CD8-positive, alpha-beta memory T cell (primary cell): Measurements from ENCODE around the gene PIM3. TPM values are rescaled to one million over a fixed set of nuclear protein-coding genes. Genes with fewer than 3 reads are reported as not detected.

Source experiments
- CTCF ChIA-PET: fragments of 350-600 bp; sonication (Branson Sonifier 250); formaldehyde crosslinking; loops from one replicate; lab custom pipeline; 2021; ENCODE audit warnings: antibody characterized with exemption; lab: Charles Lee
- POLR2A ChIA-PET: fragments of 350-600 bp; sonication (Branson Sonifier 250); formaldehyde crosslinking; loops from one replicate; lab custom pipeline; 2021; ENCODE audit warnings: antibody characterized with exemption; lab: Charles Lee
- DNase-seq, 5 donors: peaks; one replicate each; pipeline versions ENCODE4 v3.0.0 to v3.0.0-alpha.2; 2020 to 2022; ENCODE audit warnings: mixed read lengths in 1 of 5
- H3K27ac ChIP-seq: one replicate; pipeline ENCODE4 v1.7.0; 2013; ENCODE audit warnings: low read depth, mild to moderate bottlenecking, low read length, moderate library complexity
- H3K27me3 ChIP-seq: 2 replicates; pipeline ENCODE4 v1.7.0; 2013; ENCODE audit warnings: low read length, mild to moderate bottlenecking; ENCODE audit not compliant: insufficient read depth, poor library complexity, severe bottlenecking
- H3K36me3 ChIP-seq: 2 replicates; pipeline ENCODE4 v1.7.0; 2013; ENCODE audit warnings: mild to moderate bottlenecking, low read length, moderate library complexity; ENCODE audit not compliant: insufficient read depth
- H3K4me1 ChIP-seq: 2 replicates; pipeline ENCODE4 v1.7.0; 2013; ENCODE audit warnings: mild to moderate bottlenecking, low read length, moderate library complexity; ENCODE audit not compliant: insufficient read depth
- H3K4me3 ChIP-seq: 2 replicates; pipeline ENCODE4 v1.7.0; 2013; ENCODE audit warnings: mild to moderate bottlenecking, low read length
- H3K9me3 ChIP-seq: 2 replicates; pipeline ENCODE4 v1.7.0; 2013; ENCODE audit warnings: mild to moderate bottlenecking, low read length
- H3K27ac Mint-ChIP-seq, 8 donors: one replicate each; pipeline ENCODE4 v1.8.0; 2020 to 2021; ENCODE audit warnings: mixed read lengths in 8 of 8, mild to moderate bottlenecking in 6 of 8, inconsistent platforms in 3 of 8, moderate library complexity in 3 of 8
- H3K27me3 Mint-ChIP-seq, 2 donors: one replicate each; pipeline ENCODE4 v1.8.0; 2020 to 2021; ENCODE audit warnings: mixed read lengths in 2 of 2, mild to moderate bottlenecking in 1 of 2, moderate library complexity in 1 of 2
- H3K36me3 Mint-ChIP-seq, 3 donors: one replicate each; pipeline ENCODE4 v1.8.0; 2020 to 2021; ENCODE audit warnings: mixed read lengths in 3 of 3, inconsistent platforms in 1 of 3, mild to moderate bottlenecking in 1 of 3
- H3K4me1 Mint-ChIP-seq, 3 donors: one replicate each; pipeline ENCODE4 v1.8.0; 2020 to 2021; ENCODE audit warnings: mixed read lengths in 3 of 3, inconsistent platforms in 1 of 3, mild to moderate bottlenecking in 1 of 3
- H3K4me3 Mint-ChIP-seq, 7 donors: one replicate each; pipeline ENCODE4 v1.8.0; 2020 to 2021; ENCODE audit warnings: mixed read lengths in 7 of 7, mild to moderate bottlenecking in 6 of 7, moderate library complexity in 4 of 7, inconsistent platforms in 2 of 7
- H3K9me3 Mint-ChIP-seq, 5 donors: one replicate each; pipeline ENCODE4 v1.8.0; 2020 to 2022; ENCODE audit warnings: mixed read lengths in 5 of 5, mild to moderate bottlenecking in 3 of 5, moderate library complexity in 2 of 5, inconsistent platforms in 1 of 5
- polyA plus RNA-seq: library from polyadenylated mRNA; unstranded; fragments of 300-500 nt; fragmentation: Illumina TruSeq; gene quantifications from one replicate; pipeline ENCODE4 v1.2.3, GENCODE V29; 2021
- total RNA-seq, 2 experiments: library from RNA; stranded (reverse); gene quantifications; one replicate each; pipeline ENCODE4 v1.2.3, GENCODE V29; 2021

The PIM3 gene
- total RNA-seq (100 to 1,000 TPM; 202 to 227 TPM), polyA plus RNA-seq (39.3 TPM)

- Mint-ChIP-seq H3K36me3 (peaks cover 0 to 31% (median 4%) of the 10 kb centered on the region in 3 donors), H3K27ac (peak within 1 kb of the TSS; percentile 91 to 99 (median 93)), H3K4me1 (peaks cover 8 to 33% (median 19%) of the 10 kb centered on the region in 3 donors), H3K4me3 (peak within 1 kb of the TSS; percentile 86 to 97 (median 93)), H3K9me3 (peaks cover 0 to 4% (median 0%) of the 10 kb centered on the region in 5 donors), H3K27me3 (peaks cover 0 to 5% of the 10 kb centered on the region in 2 donors)
- Histone ChIP-seq H3K9me3 (no peaks in the 10 kb centered on the region), H3K4me3 (peak within 1 kb of the TSS; percentile 71), H3K27ac (peak within 1 kb of the TSS; percentile 79), H3K36me3 (peaks cover 13% of the 10 kb centered on the region), H3K4me1 (peaks cover 29% of the 10 kb centered on the region), H3K27me3 (no peaks in the 10 kb centered on the region)
- DNase-seq = peak; percentile 84 to 95 (median 92)
- ChIA-PET POLR2A (interaction anchor here (0.5 to 3.3 kb wide), 9 partner anchors 8 to 70 kb away, joined by 3 to 30 read pairs (median 5); no protein-coding TSS in a partner anchor), CTCF (interaction anchor here (0.8 to 1.5 kb wide), 3 partner anchors 10 to 33 kb away, joined by 3 to 4 read pairs (median 3); no protein-coding TSS in a partner anchor)
These were observed at the start of gene PIM3 for GRCh38 chr22:49960159-49961004. Gene PIM3 (plus strand): TSS chr22:49960772. CDS start chr22:49960948, 176 bp downstream.

GRCh38 chr22:49911881-49912625, 48.5 kb upstream of the PIM3 start:
- CTCF ChIA-PET = no interaction called here

GRCh38 chr22:49913026-49913425, 47.5 kb upstream of the PIM3 start:
- CTCF ChIA-PET = interaction anchor here (1.0 kb wide), 1 partner anchor 118 kb away, joined by 3 read pairs; no protein-coding TSS in a partner anchor

More at GRCh38 chr22:49911881-49912625, 48.5 kb upstream of the PIM3 start:
- peaks cover 9% of the 10 kb centered on the region for H3K36me3 ChIP-seq
- H3K9me3 ChIP-seq = no peaks in the 10 kb centered on the region
- Mint-ChIP-seq H3K36me3 (peaks cover 0 to 63% (median 3%) of the 10 kb centered on the region in 3 donors), H3K27me3 (no peaks in the 10 kb centered on the region), H3K9me3 (no peaks in the 10 kb centered on the region), H3K4me1 (peaks cover 12 to 20% (median 14%) of the 10 kb centered on the region in 3 donors), H3K27ac (peak overlapping the region in 1 of 8 donors; percentile 81), H3K4me3 (no peak overlapping the region)
- H3K27me3 ChIP-seq = no peaks in the 10 kb centered on the region
- H3K4me1 ChIP-seq = peaks cover 6% of the 10 kb centered on the region
- H3K27ac ChIP-seq = no peak overlapping the region
- H3K4me3 ChIP-seq = no peak overlapping the region
- DNase-seq = no peak
- POLR2A ChIA-PET = no interaction called here

GRCh38 chr22:49913446-49913845, 47.1 kb upstream of the PIM3 start:
- H3K36me3 Mint-ChIP-seq = peaks cover 0 to 53% (median 0%) of the 10 kb centered on the region in 3 donors

More at GRCh38 chr22:49913026-49913425, 47.5 kb upstream of the PIM3 start:
- POLR2A ChIA-PET = no interaction called here
- Mint-ChIP-seq H3K4me1 (peaks cover 13 to 20% (median 15%) of the 10 kb centered on the region in 3 donors), H3K9me3 (no peaks in the 10 kb centered on the region), H3K4me3 (no peak overlapping the region), H3K27me3 (no peaks in the 10 kb centered on the region), H3K27ac (peak overlapping the region in 1 of 8 donors; percentile 66), H3K36me3 (peaks cover 0 to 55% (median 0%) of the 10 kb centered on the region in 3 donors)
- Histone ChIP-seq H3K9me3 (no peaks in the 10 kb centered on the region), H3K27ac (no peak overlapping the region), H3K4me3 (no peak overlapping the region), H3K27me3 (no peaks in the 10 kb centered on the region), H3K4me1 (peaks cover 10% of the 10 kb centered on the region), H3K36me3 (no peaks in the 10 kb centered on the region)
- no peak for DNase-seq

GRCh38 chr22:49914256-49914655, 46.3 kb upstream of the PIM3 start:
- Mint-ChIP-seq H3K4me3 (peak overlapping the region in 1 of 7 donors; percentile 59), H3K4me1 (peaks cover 13 to 22% (median 14%) of the 10 kb centered on the region in 3 donors), H3K9me3 (no peaks in the 10 kb centered on the region), H3K27ac (no peak overlapping the region), H3K36me3 (peaks cover 0 to 45% (median 0%) of the 10 kb centered on the region in 3 donors), H3K27me3 (no peaks in the 10 kb centered on the region)
- Histone ChIP-seq H3K27me3 (no peaks in the 10 kb centered on the region), H3K4me3 (no peak overlapping the region), H3K27ac (no peak overlapping the region), H3K9me3 (no peaks in the 10 kb centered on the region), H3K36me3 (no peaks in the 10 kb centered on the region), H3K4me1 (peaks cover 14% of the 10 kb centered on the region)
- ChIA-PET CTCF (interaction anchor here (1.0 to 1.6 kb wide), 2 partner anchors 116 kb away, joined by 3 to 5 read pairs; no protein-coding TSS in a partner anchor), POLR2A (interaction anchor here (0.6 kb wide), 1 partner anchor 22 kb away, joined by 3 read pairs; no protein-coding TSS in a partner anchor)
- DNase-seq = no peak

More at GRCh38 chr22:49913446-49913845, 47.1 kb upstream of the PIM3 start:
- Histone ChIP-seq H3K9me3 (no peaks in the 10 kb centered on the region), H3K4me1 (peaks cover 10% of the 10 kb centered on the region), H3K36me3 (no peaks in the 10 kb centered on the region), H3K27me3 (no peaks in the 10 kb centered on the region), H3K27ac (no peak overlapping the region), H3K4me3 (no peak overlapping the region)
- Mint-ChIP-seq H3K27ac (no peak overlapping the region), H3K4me1 (peaks cover 13 to 20% (median 15%) of the 10 kb centered on the region in 3 donors), H3K4me3 (peak overlapping the region in 1 of 7 donors; percentile 37), H3K27me3 (no peaks in the 10 kb centered on the region), H3K9me3 (no peaks in the 10 kb centered on the region)
- POLR2A ChIA-PET = no interaction called here
- CTCF ChIA-PET = interaction anchor here (1.0 kb wide), 1 partner anchor 117 kb away, joined by 3 read pairs; no protein-coding TSS in a partner anchor
- no peak for DNase-seq

- Mint-ChIP-seq H3K4me1 (peaks cover 22 to 33% (median 23%) of the 10 kb centered on the region in 3 donors), H3K4me3 (peak overlapping the region in 3 of 7 donors; percentile 20 to 39 (median 28)), H3K27ac (peak overlapping the region in 1 of 8 donors; percentile 94), H3K9me3 (no peaks in the 10 kb centered on the region), H3K36me3 (peaks cover 0 to 40% (median 0%) of the 10 kb centered on the region in 3 donors), H3K27me3 (no peaks in the 10 kb centered on the region)
- ChIA-PET POLR2A (no interaction called here), CTCF (interaction anchor here (1.2 to 1.8 kb wide), 3 partner anchors 90 to 148 kb away, joined by 4 to 5 read pairs (median 4); no protein-coding TSS in a partner anchor)
- H3K4me1 ChIP-seq = peaks cover 18% of the 10 kb centered on the region
- no peak overlapping the region for H3K27ac ChIP-seq
- H3K4me3 ChIP-seq = no peak overlapping the region
- no peaks in the 10 kb centered on the region for H3K27me3 ChIP-seq
- no peaks in the 10 kb centered on the region for H3K36me3 ChIP-seq
- no peaks in the 10 kb centered on the region for H3K9me3 ChIP-seq
- DNase-seq = no peak
These were observed 45.0 kb upstream of the PIM3 start for GRCh38 chr22:49915610-49916009.

GRCh38 chr22:49916831-49917230, 43.7 kb upstream of the PIM3 start:
- CTCF ChIA-PET = interaction anchor here (1.2 to 1.8 kb wide), 2 partner anchors 91 to 149 kb away, joined by 4 read pairs; no protein-coding TSS in a partner anchor
- Mint-ChIP-seq H3K9me3 (no peaks in the 10 kb centered on the region), H3K36me3 (peaks cover 0 to 37% (median 0%) of the 10 kb centered on the region in 3 donors), H3K4me1 (peaks cover 22 to 33% (median 23%) of the 10 kb centered on the region in 3 donors), H3K4me3 (peak overlapping the region; percentile 85 to 95 (median 94)), H3K27me3 (no peaks in the 10 kb centered on the region), H3K27ac (peak overlapping the region in 7 of 8 donors; percentile 53 to 97 (median 93))
- no peak overlapping the region for H3K27ac ChIP-seq
- H3K27me3 ChIP-seq = no peaks in the 10 kb centered on the region
- no peaks in the 10 kb centered on the region for H3K36me3 ChIP-seq
- H3K4me1 ChIP-seq = peaks cover 18% of the 10 kb centered on the region
- DNase-seq = no peak
- H3K4me3 ChIP-seq = peak overlapping the region; percentile 78
- POLR2A ChIA-PET = interaction anchor here (0.6 kb wide), 1 partner anchor 23 kb away, joined by 4 read pairs; no protein-coding TSS in a partner anchor
- H3K9me3 ChIP-seq = no peaks in the 10 kb centered on the region
